ENCODE data around the gene SLC45A3. TPM values are rescaled to one million over a fixed set of nuclear protein-coding genes. Genes with fewer than 3 reads are reported as not detected.

Gene SLC45A3
- total RNA-seq, 4 donors from 2014 or later, result 0.51 to 4.1 (median 1.6) TPM

- DNase-seq, result no peak
- TF ChIP-seq POLR2A (IDR thresholded peaks at IDR 0.05), result no peak
- TF ChIP-seq CTCF (IDR thresholded peaks at IDR 0.05), result no peak
- no peak overlapping the region for H3K27ac ChIP-seq
- H3K27me3 ChIP-seq, result no peaks in the 10 kb centered on the region
- no peaks in the 10 kb centered on the region for H3K4me1 ChIP-seq
- H3K9me3 ChIP-seq, result no peaks in the 10 kb centered on the region
- H3K36me3 ChIP-seq, result no peaks in the 10 kb centered on the region
- no peak overlapping the region for H3K4me3 ChIP-seq
- intact Hi-C loops (cut with DNase I; ENCODE audit: low total_unique reads), result no loop called here
Observed at GRCh38 chr1:205660361-205660760, 19.9 kb downstream of the SLC45A3 start.

- Histone ChIP-seq H3K27ac (no peak overlapping the region), H3K9me3 (no peaks in the 10 kb centered on the region), H3K27me3 (no peaks in the 10 kb centered on the region), H3K36me3 (no peaks in the 10 kb centered on the region), H3K4me1 (no peaks in the 10 kb centered on the region), H3K4me3 (no peak overlapping the region)
- intact Hi-C loops (cut with DNase I; ENCODE audit: low total_unique reads), result loop anchor here (5.0 kb wide), 1 partner anchor 67 kb away; no protein-coding TSS in a partner anchor
- peak; percentile 68 to 80 for DNase-seq
- TF ChIP-seq CTCF (IDR thresholded peaks at IDR 0.05) (peak; percentile 63 to 88 (median 78)), POLR2A (IDR thresholded peaks at IDR 0.05) (no peak)
Observed at GRCh38 chr1:205658943-205659581, 21.2 kb downstream of the SLC45A3 start.

- TF ChIP-seq POLR2A (IDR thresholded peaks at IDR 0.05), result no peak
- TF ChIP-seq CTCF (IDR thresholded peaks at IDR 0.05), result no peak
- DNase-seq, result no peak
- Histone ChIP-seq H3K27me3 (no peaks in the 10 kb centered on the region), H3K27ac (no peak overlapping the region), H3K36me3 (no peaks in the 10 kb centered on the region), H3K4me3 (no peak overlapping the region), H3K4me1 (no peaks in the 10 kb centered on the region), H3K9me3 (no peaks in the 10 kb centered on the region)
- intact Hi-C loops (cut with DNase I; ENCODE audit: low total_unique reads), result loop anchor here (5.0 kb wide), 1 partner anchor 64 kb away; no protein-coding TSS in a partner anchor
Observed at GRCh38 chr1:205656236-205656635, 24.1 kb downstream of the SLC45A3 start.

- H3K4me3 ChIP-seq, result no peak overlapping the region
- H3K9me3 ChIP-seq, result no peaks in the 10 kb centered on the region
- no peak for TF ChIP-seq POLR2A (IDR thresholded peaks at IDR 0.05)
- no peak for TF ChIP-seq CTCF (IDR thresholded peaks at IDR 0.05)
- no peaks in the 10 kb centered on the region for H3K36me3 ChIP-seq
- no peaks in the 10 kb centered on the region for H3K4me1 ChIP-seq
- no peaks in the 10 kb centered on the region for H3K27me3 ChIP-seq
- no peak overlapping the region for H3K27ac ChIP-seq
- DNase-seq, result no peak
- intact Hi-C loops (cut with DNase I; ENCODE audit: low total_unique reads), result no loop called here
Observed at GRCh38 chr1:205652984-205653383, 27.3 kb downstream of the SLC45A3 start.

- no peak overlapping the region for H3K4me3 ChIP-seq
- no peaks in the 10 kb centered on the region for H3K27me3 ChIP-seq
- H3K9me3 ChIP-seq, result no peaks in the 10 kb centered on the region
- DNase-seq, result no peak
- H3K27ac ChIP-seq, result no peak overlapping the region
- TF ChIP-seq CTCF (IDR thresholded peaks at IDR 0.05) (no peak), POLR2A (IDR thresholded peaks at IDR 0.05) (no peak)
- H3K36me3 ChIP-seq, result no peaks in the 10 kb centered on the region
- H3K4me1 ChIP-seq, result no peaks in the 10 kb centered on the region
- intact Hi-C loops (cut with DNase I; ENCODE audit: low total_unique reads), result no loop called here
Observed at GRCh38 chr1:205650241-205650640, 30.1 kb downstream of the SLC45A3 start.
